GM12864 (cell line): ENCODE measurements around the gene CACNA2D3.

ENCODE experiments used
- DNase-seq: peaks from one replicate; pipeline ENCODE4 v3.0.0-alpha.2; 2011; ENCODE audit warnings: low read depth
- H3K4me3 ChIP-seq: 2 replicates; pipeline ENCODE4 v1.5.1; 2011; ENCODE audit warnings: mild to moderate bottlenecking, low read depth, low read length, control low read depth
- TF ChIP-seq, protein P1 (sequence below): IDR thresholded peaks from 2 replicates; pipeline ENCODE4 v1.5.1; 2011; ENCODE audit warnings: low read depth, mild to moderate bottlenecking, moderate library complexity, low read length, control low read depth, inconsistent platforms; ENCODE audit errors: missing control alignments

CACNA2D3 gene

GRCh38 chr3:54427501-54427900, 305.1 kb downstream of the CACNA2D3 start:
- no peak overlapping the region for H3K4me3 ChIP-seq
- TF ChIP-seq, protein P1, sequence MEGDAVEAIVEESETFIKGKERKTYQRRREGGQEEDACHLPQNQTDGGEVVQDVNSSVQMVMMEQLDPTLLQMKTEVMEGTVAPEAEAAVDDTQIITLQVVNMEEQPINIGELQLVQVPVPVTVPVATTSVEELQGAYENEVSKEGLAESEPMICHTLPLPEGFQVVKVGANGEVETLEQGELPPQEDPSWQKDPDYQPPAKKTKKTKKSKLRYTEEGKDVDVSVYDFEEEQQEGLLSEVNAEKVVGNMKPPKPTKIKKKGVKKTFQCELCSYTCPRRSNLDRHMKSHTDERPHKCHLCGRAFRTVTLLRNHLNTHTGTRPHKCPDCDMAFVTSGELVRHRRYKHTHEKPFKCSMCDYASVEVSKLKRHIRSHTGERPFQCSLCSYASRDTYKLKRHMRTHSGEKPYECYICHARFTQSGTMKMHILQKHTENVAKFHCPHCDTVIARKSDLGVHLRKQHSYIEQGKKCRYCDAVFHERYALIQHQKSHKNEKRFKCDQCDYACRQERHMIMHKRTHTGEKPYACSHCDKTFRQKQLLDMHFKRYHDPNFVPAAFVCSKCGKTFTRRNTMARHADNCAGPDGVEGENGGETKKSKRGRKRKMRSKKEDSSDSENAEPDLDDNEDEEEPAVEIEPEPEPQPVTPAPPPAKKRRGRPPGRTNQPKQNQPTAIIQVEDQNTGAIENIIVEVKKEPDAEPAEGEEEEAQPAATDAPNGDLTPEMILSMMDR, result no peak
- no peak for DNase-seq

GRCh38 chr3:54427941-54428871, 305.9 kb downstream of the CACNA2D3 start:
- TF ChIP-seq, protein P1, result peak; percentile 77
- no peak overlapping the region for H3K4me3 ChIP-seq
- peak; percentile 27 for DNase-seq

- TF ChIP-seq, protein P1, result no peak
- no peak for DNase-seq
- no peak overlapping the region for H3K4me3 ChIP-seq
These were observed 310.6 kb downstream of the CACNA2D3 start for GRCh38 chr3:54432975-54433374.

DNA sequence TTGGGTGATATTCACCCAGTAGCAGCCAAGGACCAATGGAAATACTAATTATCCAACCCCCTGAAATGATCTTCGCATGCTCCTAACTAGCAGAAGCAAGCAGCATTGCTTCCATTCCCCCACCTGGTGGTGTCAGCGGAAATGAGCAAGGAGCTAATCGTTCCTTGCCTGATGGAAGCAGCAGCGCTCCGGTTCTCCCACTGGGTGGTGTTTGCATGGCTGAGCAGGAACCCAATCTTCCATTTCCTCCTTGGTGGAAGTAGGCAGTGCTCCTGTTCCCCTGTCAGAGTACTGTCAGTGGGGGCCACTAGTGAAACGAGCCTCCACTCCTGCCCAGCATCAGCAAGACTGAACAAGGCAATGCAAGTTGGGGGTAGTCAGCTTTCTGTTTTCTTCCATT, 311.5 kb downstream of the CACNA2D3 start:
- DNase-seq, result no peak
- TF ChIP-seq, protein P1, result peak; percentile 1
- H3K4me3 ChIP-seq, result no peak overlapping the region

GRCh38 chr3:54434756-54435155, 312.4 kb downstream of the CACNA2D3 start:
- H3K4me3 ChIP-seq, result no peak overlapping the region
- TF ChIP-seq, protein P1, result no peak
- no peak for DNase-seq

DNA sequence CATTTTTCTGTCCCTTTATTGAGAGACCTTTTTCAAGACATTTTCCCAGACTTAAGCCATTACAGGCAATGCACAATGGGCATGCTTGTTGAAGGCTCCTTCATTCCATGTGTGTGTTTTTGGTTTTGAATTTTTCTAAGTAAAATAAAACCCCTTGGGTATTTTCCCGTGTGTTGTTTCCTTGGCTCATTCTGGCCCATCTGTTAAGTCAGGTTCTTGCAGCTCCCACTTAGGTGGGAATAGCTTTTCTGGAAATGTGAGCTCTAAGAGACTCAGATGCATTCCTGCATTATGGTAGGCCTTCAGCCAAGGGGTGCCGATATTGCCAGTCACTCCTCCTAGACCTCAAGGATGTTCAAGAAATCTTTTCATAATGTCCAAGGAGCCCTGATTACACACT, 314.9 kb downstream of the CACNA2D3 start:
- no peak for DNase-seq
- no peak overlapping the region for H3K4me3 ChIP-seq
- TF ChIP-seq, protein P1, result no peak
